Calu3 (cell line): ENCODE measurements around the gene EPHA3. TPM values are rescaled to one million over a fixed set of nuclear protein-coding genes. Genes with fewer than 3 reads are reported as not detected.

ENCODE experiments used
- BruUV-seq: library from RNA; stranded (reverse); fragments of 400-500 nt; replicated peaks from 2 replicates; lab custom pipeline; 2021; lab: Mats Ljungman, UMichigan
- CTCF ChIA-PET: fragments of 300-600 bp; sonication (Branson Sonifier 250); formaldehyde crosslinking; loops from one replicate; lab custom pipeline; 2022; ENCODE audit warnings: antibody characterized with exemption; lab: Charles Lee
- DNase-seq: peaks from one replicate; pipeline ENCODE4 v3.0.0; 2022
- H3K27ac Mint-ChIP-seq: one replicate; pipeline ENCODE4 v1.8.0; 2022; ENCODE audit warnings: mixed read lengths; ENCODE audit not compliant: unreplicated experiment
- H3K27me3 Mint-ChIP-seq: one replicate; pipeline ENCODE4 v1.8.0; 2022; ENCODE audit warnings: mixed read lengths; ENCODE audit not compliant: unreplicated experiment
- H3K36me3 Mint-ChIP-seq: one replicate; pipeline ENCODE4 v1.8.0; 2022; ENCODE audit warnings: mild to moderate bottlenecking, moderate library complexity, mixed read lengths; ENCODE audit not compliant: insufficient read depth, unreplicated experiment
- H3K4me1 Mint-ChIP-seq: one replicate; pipeline ENCODE4 v1.8.0; 2022; ENCODE audit warnings: mild to moderate bottlenecking, low read depth, mixed read lengths; ENCODE audit not compliant: unreplicated experiment
- H3K4me3 Mint-ChIP-seq: one replicate; pipeline ENCODE4 v1.8.0; 2022; ENCODE audit warnings: mild to moderate bottlenecking, low read depth, moderate library complexity, mixed read lengths; ENCODE audit not compliant: unreplicated experiment
- H3K9me3 Mint-ChIP-seq: one replicate; pipeline ENCODE4 v1.8.0; 2022; ENCODE audit warnings: low read depth, mixed read lengths; ENCODE audit not compliant: unreplicated experiment
- CTCF ChIP-seq: fragments of 200-600 bp; IDR thresholded peaks from one replicate; pipeline ENCODE4 v1.8.0; 2022; ENCODE audit warnings: antibody characterized with exemption; ENCODE audit not compliant: unreplicated experiment
- intact Hi-C: fragments of 100-400 bp; cut with micrococcal nuclease; formaldehyde crosslinking; loops from one replicate; pipeline ENCODE4 v1.10.0; 2022; ENCODE audit not compliant: unreplicated experiment
- total RNA-seq: library from RNA; stranded (reverse); gene quantifications from 2 replicates; pipeline ENCODE4 v1.2.3, GENCODE V29; 2022

The EPHA3 gene
- total RNA-seq, 1 experiment from 2014 or later, result 31.6 TPM

GRCh38 chr3:89392991-89393390, 285.6 kb downstream of the EPHA3 start:
- no peak for TF ChIP-seq CTCF
- no peak for DNase-seq
- no TSS peak for BruUV-seq
- H3K27ac Mint-ChIP-seq, result no peak overlapping the region
- CTCF ChIA-PET, result no interaction called here
- no peaks in the 10 kb centered on the region for H3K9me3 Mint-ChIP-seq
- H3K4me3 Mint-ChIP-seq, result no peak overlapping the region
- H3K27me3 Mint-ChIP-seq, result no peaks in the 10 kb centered on the region
- H3K36me3 Mint-ChIP-seq, result no peaks in the 10 kb centered on the region
- H3K4me1 Mint-ChIP-seq, result no peaks in the 10 kb centered on the region
- intact Hi-C loops, result no loop called here

- Mint-ChIP-seq H3K27me3 (no peaks in the 10 kb centered on the region), H3K9me3 (no peaks in the 10 kb centered on the region)
- no TSS peak for BruUV-seq
These were observed 288.0 kb downstream of the EPHA3 start for GRCh38 chr3:89395456-89395855.

GRCh38 chr3:89395996-89396395, 288.6 kb downstream of the EPHA3 start:
- Mint-ChIP-seq H3K4me3 (no peak overlapping the region), H3K9me3 (no peaks in the 10 kb centered on the region), H3K36me3 (no peaks in the 10 kb centered on the region), H3K4me1 (no peaks in the 10 kb centered on the region), H3K27ac (no peak overlapping the region), H3K27me3 (no peaks in the 10 kb centered on the region)
- BruUV-seq, result no TSS peak
- DNase-seq, result no peak
- CTCF ChIA-PET, result no interaction called here
- intact Hi-C loops, result no loop called here
- TF ChIP-seq CTCF, result no peak

More at GRCh38 chr3:89395456-89395855, 288.0 kb downstream of the EPHA3 start:
- no peak for DNase-seq
- H3K4me1 Mint-ChIP-seq, result no peaks in the 10 kb centered on the region
- CTCF ChIA-PET, result no interaction called here
- no peaks in the 10 kb centered on the region for H3K36me3 Mint-ChIP-seq
- H3K27ac Mint-ChIP-seq, result no peak overlapping the region
- intact Hi-C loops, result no loop called here
- no peak overlapping the region for H3K4me3 Mint-ChIP-seq
- TF ChIP-seq CTCF, result no peak

GRCh38 chr3:89402051-89402450, 294.6 kb downstream of the EPHA3 start:
- Mint-ChIP-seq H3K27me3 (no peaks in the 10 kb centered on the region), H3K4me1 (no peaks in the 10 kb centered on the region), H3K9me3 (no peaks in the 10 kb centered on the region), H3K4me3 (no peak overlapping the region), H3K36me3 (no peaks in the 10 kb centered on the region), H3K27ac (no peak overlapping the region)
- intact Hi-C loops, result no loop called here
- TF ChIP-seq CTCF, result no peak
- no peak for DNase-seq
- CTCF ChIA-PET, result no interaction called here
- BruUV-seq, result no TSS peak
